Cardiac fibroblast (primary cell): ENCODE measurements around the gene MPPED2.

Experiments used
- DNase-seq, 2 donors: peaks; one replicate each; pipeline versions ENCODE4 v3.0.0 to v3.0.0-alpha.2; 2010; ENCODE audit warnings: low read depth in 2 of 2
- H3K4me3 ChIP-seq, 2 donors: replicated peaks in 1 of 2; 1 replicate in 1 of 2; 2 replicates in 1 of 2; pipeline ENCODE4 v1.5.1; 2011; ENCODE audit warnings: low read depth in 2 of 2, low read length in 2 of 2, mild to moderate bottlenecking in 2 of 2, moderate library complexity in 1 of 2
- CTCF ChIP-seq: IDR thresholded peaks from one replicate; pipeline ENCODE4 v1.5.1; 2011; ENCODE audit warnings: low read depth, mild to moderate bottlenecking, low read length, inconsistent platforms

Gene MPPED2

GRCh38 chr11:30608534-30608933 is 22.4 kb upstream of the MPPED2 start:
- H3K4me3 ChIP-seq = no peak overlapping the region
- DNase-seq = no peak
- TF ChIP-seq CTCF = no peak

- no peak overlapping the region for H3K4me3 ChIP-seq
- DNase-seq = no peak
- TF ChIP-seq CTCF = no peak
Observed at GRCh38 chr11:30605036-30605605, 19.0 kb upstream of the MPPED2 start.

GRCh38 chr11:30603357-30603756 is 17.2 kb upstream of the MPPED2 start:
- TF ChIP-seq CTCF = no peak
- no peak for DNase-seq
- H3K4me3 ChIP-seq = no peak overlapping the region

GRCh38 chr11:30596832-30597231 is 10.7 kb upstream of the MPPED2 start:
- DNase-seq = no peak
- TF ChIP-seq CTCF = no peak
- H3K4me3 ChIP-seq = no peak overlapping the region

GRCh38 chr11:30595934-30596333 is 9.8 kb upstream of the MPPED2 start:
- TF ChIP-seq CTCF = no peak
- no peak overlapping the region for H3K4me3 ChIP-seq
- DNase-seq = no peak

GRCh38 chr11:30594646-30595411 is 8.7 kb upstream of the MPPED2 start:
- TF ChIP-seq CTCF = no peak
- no peak for DNase-seq
- H3K4me3 ChIP-seq = no peak overlapping the region
